ENCODE results near the gene DEPDC7.
"Not testable (repeated sequence)": the region's sequence is repeated elsewhere in the genome, so short reads cannot be mapped to it uniquely, and the experiment has no call there.

DEPDC7 gene

DNA sequence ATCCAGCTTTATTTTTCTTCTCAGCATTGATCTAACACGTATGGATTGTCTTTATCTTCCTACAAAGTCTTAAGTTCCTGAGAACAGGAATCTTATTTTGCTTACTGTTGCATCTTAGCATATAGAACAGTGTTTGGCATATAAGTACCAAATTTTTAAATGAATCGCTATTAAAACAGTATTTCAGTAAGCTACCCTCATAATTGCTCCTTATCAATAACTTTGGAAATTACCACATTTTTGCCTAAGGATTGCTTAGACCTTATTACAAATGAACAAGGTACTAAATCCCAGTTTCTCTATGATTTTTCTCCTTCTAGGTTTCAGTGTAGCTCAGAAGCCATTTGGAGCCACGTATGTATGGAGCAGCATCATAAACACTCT lies 9.7 kb downstream of the DEPDC7 start:
- no peaks in the 10 kb centered on the region for H3K9me3 ChIP-seq (ENCODE audit: control insufficient read depth, low read length)

DNA sequence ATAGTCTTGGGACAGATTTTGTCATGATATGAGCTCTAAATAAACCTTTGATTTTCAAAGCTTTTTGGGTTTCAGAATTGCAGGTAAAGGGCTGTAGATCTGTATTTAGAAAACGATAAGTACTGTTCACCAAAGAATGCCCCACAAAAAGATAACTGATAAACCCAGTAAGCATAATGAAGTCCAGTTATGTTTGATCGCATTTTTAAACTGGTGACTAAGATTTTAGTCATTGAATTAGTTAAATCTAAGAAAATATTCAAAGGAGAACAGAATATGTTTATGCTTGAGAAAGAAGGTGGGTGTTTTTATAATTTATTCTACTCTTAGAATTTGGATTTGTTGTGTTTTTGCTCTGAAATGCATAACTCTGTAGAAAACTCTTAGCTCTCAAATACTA lies 11.6 kb downstream of the DEPDC7 start:
- Histone ChIP-seq H3K4me3 (ENCODE audit: low read length) (no peak overlapping the region), H3K9me3 (ENCODE audit: control insufficient read depth, low read length) (no peaks in the 10 kb centered on the region), H3K27me3 (replicated peaks; ENCODE audit: control insufficient read depth, insufficient read depth, low read length) (no peaks in the 10 kb centered on the region), H3K9ac (ENCODE audit: low read length) (no peak overlapping the region), H3K36me3 (ENCODE audit: control insufficient read depth, insufficient read depth, low read length, severe bottlenecking) (no peaks in the 10 kb centered on the region), H3K4me1 (ENCODE audit: control insufficient read depth, insufficient read depth, low read length) (peaks cover 12% of the 10 kb centered on the region)
- DNase-seq (ENCODE audit: low read depth) = no peak

More for the DNA sequence above, 9.7 kb downstream of the DEPDC7 start:
- H3K4me1 ChIP-seq (ENCODE audit: control insufficient read depth, insufficient read depth, low read length) = peaks cover 12% of the 10 kb centered on the region
- H3K36me3 ChIP-seq (ENCODE audit: control insufficient read depth, insufficient read depth, low read length, severe bottlenecking) = no peaks in the 10 kb centered on the region
- no peak overlapping the region for H3K9ac ChIP-seq (ENCODE audit: low read length)
- no peak for DNase-seq (ENCODE audit: low read depth)
- no peak overlapping the region for H3K4me3 ChIP-seq (ENCODE audit: low read length)
- no peaks in the 10 kb centered on the region for H3K27me3 ChIP-seq (replicated peaks; ENCODE audit: control insufficient read depth, insufficient read depth, low read length)

DNA sequence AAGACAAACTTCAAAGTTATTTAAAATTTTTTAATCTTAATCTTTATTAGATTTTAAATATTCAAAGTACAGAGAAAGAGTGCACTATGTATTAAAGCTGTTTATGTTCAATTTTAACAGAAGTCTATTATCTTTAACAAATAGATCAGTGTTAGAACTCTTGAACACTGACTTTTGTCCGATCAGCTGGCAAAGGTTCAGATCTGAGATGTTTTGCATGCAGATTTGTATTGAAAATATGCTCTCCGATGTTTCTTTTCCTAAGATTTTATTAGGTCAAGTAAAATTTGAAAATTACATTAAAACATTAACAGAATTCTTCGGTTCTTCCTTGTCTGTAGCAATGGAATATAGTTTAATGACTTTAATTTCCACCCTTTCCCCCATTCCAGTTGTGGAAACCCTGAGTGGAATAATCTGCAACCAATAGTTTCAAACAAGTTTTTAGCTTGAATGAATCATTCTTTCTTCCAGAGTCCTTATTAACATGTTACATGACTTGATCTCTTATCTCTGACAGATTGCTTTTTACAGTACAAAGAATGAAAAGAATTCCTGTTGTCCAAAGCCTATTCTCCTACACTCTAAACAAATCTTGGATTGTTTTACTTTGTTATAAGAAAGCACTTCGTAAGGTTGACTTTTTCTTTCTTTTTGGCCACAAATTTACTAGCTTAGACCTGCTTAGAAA lies 12.3 kb downstream of the DEPDC7 start:
- H3K27me3 ChIP-seq (replicated peaks; ENCODE audit: control insufficient read depth, insufficient read depth, low read length) = no peaks in the 10 kb centered on the region
- H3K4me3 ChIP-seq (ENCODE audit: low read length) = peak overlapping the region; percentile 49
- DNase-seq (ENCODE audit: low read depth) = peak; percentile 51
- H3K9ac ChIP-seq (ENCODE audit: low read length) = no peak overlapping the region
- H3K4me1 ChIP-seq (ENCODE audit: control insufficient read depth, insufficient read depth, low read length) = peaks cover 12% of the 10 kb centered on the region
- H3K9me3 ChIP-seq (ENCODE audit: control insufficient read depth, low read length) = no peaks in the 10 kb centered on the region
- H3K36me3 ChIP-seq (ENCODE audit: control insufficient read depth, insufficient read depth, low read length, severe bottlenecking) = no peaks in the 10 kb centered on the region

DNA sequence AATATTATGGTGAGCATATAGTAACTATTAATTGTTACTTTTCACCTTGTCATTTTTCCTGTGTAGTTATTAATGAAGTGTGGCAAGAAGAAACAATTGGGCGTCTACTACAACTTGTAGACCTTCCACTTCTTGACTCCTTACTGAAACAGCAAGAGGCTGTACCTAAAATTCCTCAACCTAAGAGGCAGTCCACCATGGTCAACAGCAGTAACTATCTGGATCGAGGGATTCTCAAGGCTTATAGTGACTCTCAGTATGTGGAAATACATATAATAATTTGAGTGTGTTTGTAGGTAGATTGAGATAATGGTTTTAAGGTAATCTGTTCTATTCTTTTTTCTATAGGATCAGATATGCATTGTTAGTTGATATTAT lies 12.8 kb downstream of the DEPDC7 start:
- Histone ChIP-seq H3K4me3 (ENCODE audit: low read length) (peak overlapping the region; percentile 49), H3K9me3 (ENCODE audit: control insufficient read depth, low read length) (no peaks in the 10 kb centered on the region), H3K4me1 (ENCODE audit: control insufficient read depth, insufficient read depth, low read length) (peaks cover 12% of the 10 kb centered on the region), H3K9ac (ENCODE audit: low read length) (no peak overlapping the region), H3K27me3 (replicated peaks; ENCODE audit: control insufficient read depth, insufficient read depth, low read length) (no peaks in the 10 kb centered on the region), H3K36me3 (ENCODE audit: control insufficient read depth, insufficient read depth, low read length, severe bottlenecking) (no peaks in the 10 kb centered on the region)
- no peak for DNase-seq (ENCODE audit: low read depth)

DNA sequence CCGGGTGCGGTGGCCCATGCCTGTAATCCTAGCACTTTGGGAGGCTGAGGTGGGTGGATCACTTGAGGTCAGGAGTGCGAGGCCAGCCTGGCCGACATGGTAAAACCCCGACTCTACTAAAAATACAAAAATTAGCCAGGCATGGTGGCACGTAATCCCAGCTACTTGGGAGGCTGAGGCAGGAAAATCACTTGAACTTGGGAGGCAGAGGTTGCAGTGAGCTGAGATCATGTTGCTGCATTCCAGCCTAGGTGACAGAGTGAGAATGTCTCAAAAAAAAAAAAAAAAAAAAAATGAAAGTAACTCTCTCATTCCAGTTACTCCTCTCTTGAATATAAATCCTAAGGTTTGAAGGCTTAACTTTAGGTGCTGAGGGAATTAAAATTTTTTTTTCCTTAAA lies 13.5 kb downstream of the DEPDC7 start:
- H3K9ac ChIP-seq (ENCODE audit: low read length); DNase-seq (ENCODE audit: low read depth); H3K36me3 ChIP-seq (ENCODE audit: control insufficient read depth, insufficient read depth, low read length, severe bottlenecking); H3K4me3 ChIP-seq (ENCODE audit: low read length); H3K27me3 ChIP-seq (replicated peaks; ENCODE audit: control insufficient read depth, insufficient read depth, low read length); H3K9me3 ChIP-seq (ENCODE audit: control insufficient read depth, low read length): not testable (repeated sequence)
- peaks cover 12% of the 10 kb centered on the region for H3K4me1 ChIP-seq (ENCODE audit: control insufficient read depth, insufficient read depth, low read length)

DNA sequence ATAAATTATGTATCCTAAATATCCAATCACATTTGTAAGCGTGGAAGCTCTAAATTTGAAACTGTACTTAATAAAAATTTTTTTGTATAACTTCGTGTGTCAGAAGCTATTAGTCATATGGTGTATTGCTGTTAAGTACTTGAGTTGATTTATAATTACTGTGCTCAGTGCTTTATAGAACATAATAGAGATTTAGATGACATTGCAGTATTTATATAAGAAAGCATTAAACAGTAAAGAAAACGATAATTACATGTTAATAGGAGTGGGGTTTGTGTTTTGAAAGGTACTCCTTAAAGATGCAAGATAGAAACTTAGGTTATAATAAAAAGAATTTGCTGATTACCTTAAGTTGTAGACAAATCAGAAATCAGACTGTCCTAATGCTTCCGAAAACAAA lies 17.8 kb downstream of the DEPDC7 start:
- Histone ChIP-seq H3K4me3 (ENCODE audit: low read length) (no peak overlapping the region), H3K4me1 (ENCODE audit: control insufficient read depth, insufficient read depth, low read length) (no peaks in the 10 kb centered on the region), H3K36me3 (ENCODE audit: control insufficient read depth, insufficient read depth, low read length, severe bottlenecking) (no peaks in the 10 kb centered on the region), H3K27me3 (replicated peaks; ENCODE audit: control insufficient read depth, insufficient read depth, low read length) (no peaks in the 10 kb centered on the region), H3K9me3 (ENCODE audit: control insufficient read depth, low read length) (no peaks in the 10 kb centered on the region), H3K9ac (ENCODE audit: low read length) (no peak overlapping the region)
- no peak for DNase-seq (ENCODE audit: low read depth)

DNA sequence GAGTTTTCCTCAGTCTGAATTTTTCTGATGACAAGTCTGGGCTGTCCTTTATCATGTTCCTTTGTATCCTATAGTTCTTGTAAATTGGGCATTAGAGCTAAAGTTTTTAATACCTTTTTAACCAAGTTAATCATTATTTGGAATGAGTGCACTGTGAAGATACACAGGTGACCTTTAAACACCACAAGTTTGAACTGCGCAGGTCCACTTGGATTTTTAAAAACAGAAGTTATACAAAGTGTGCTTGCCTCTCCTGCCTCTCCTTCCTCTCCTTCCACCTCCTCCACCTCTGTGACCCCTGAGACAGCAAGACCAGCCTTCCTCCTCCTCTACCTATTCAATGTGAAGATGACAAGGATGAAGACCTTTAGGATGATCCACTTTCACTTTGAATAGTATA lies 19.3 kb downstream of the DEPDC7 start:
- H3K36me3 ChIP-seq (ENCODE audit: control insufficient read depth, insufficient read depth, low read length, severe bottlenecking) = no peaks in the 10 kb centered on the region
- DNase-seq (ENCODE audit: low read depth) = no peak
- no peak overlapping the region for H3K4me3 ChIP-seq (ENCODE audit: low read length)
- no peaks in the 10 kb centered on the region for H3K4me1 ChIP-seq (ENCODE audit: control insufficient read depth, insufficient read depth, low read length)
- no peaks in the 10 kb centered on the region for H3K9me3 ChIP-seq (ENCODE audit: control insufficient read depth, low read length)
- H3K27me3 ChIP-seq (replicated peaks; ENCODE audit: control insufficient read depth, insufficient read depth, low read length) = no peaks in the 10 kb centered on the region
- no peak overlapping the region for H3K9ac ChIP-seq (ENCODE audit: low read length)

DNA sequence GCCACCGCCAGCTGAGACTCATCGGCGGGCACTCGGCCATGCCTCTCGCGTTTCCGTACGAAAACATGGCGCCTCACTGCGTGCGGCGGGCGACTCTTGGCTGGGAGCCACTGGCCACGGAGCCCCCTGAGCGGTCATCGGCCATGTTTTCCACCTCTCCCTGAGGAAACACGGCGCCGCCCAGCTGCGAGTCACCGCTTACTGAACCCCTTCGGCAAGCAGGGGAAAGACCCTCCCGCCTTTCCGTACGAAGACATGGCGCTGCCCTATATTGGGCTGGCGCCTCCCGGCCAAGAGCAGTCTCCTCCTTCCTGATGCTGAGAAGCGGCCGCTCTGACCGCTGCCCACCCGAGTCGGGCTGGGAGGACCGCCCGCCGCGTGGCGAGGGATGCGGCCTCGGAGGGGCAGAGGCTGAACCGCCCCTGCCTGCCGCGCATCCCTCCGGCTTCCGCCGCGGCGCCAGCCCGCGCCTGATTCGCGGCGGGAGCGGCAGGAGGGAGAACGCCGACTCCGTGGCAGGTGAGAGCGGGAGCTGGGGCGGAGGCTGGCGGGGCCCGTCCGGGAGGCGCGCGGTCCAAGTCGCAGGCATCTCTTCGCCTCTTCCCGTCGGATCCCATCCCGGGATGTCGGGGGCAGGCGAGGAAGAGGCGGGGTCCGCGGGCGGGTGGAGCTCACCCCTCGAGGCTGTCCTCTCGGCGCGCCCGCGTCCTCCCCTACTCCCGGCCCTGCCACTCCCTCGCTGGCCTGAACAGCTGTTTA lies 23.8 kb downstream of the DEPDC7 start, which contains the start of gene TCP11L1:
TSS of gene TCP11L1 (plus strand) at position 299 of the 759 bp plus-strand sequence. CDS start 4,202 bp downstream, outside the sequence.
- Histone ChIP-seq H3K36me3 (ENCODE audit: control insufficient read depth, insufficient read depth, low read length, severe bottlenecking) (peaks cover 6% of the 10 kb centered on the region), H3K27me3 (replicated peaks; ENCODE audit: control insufficient read depth, insufficient read depth, low read length) (no peaks in the 10 kb centered on the region), H3K4me3 (ENCODE audit: low read length) (peak within 1 kb of the TSS; percentile 83), H3K4me1 (ENCODE audit: control insufficient read depth, insufficient read depth, low read length) (peaks cover 12% of the 10 kb centered on the region), H3K9me3 (ENCODE audit: control insufficient read depth, low read length) (no peaks in the 10 kb centered on the region), H3K9ac (ENCODE audit: low read length) (peak within 1 kb of the TSS; percentile 89)
- peak; percentile 89 for DNase-seq (ENCODE audit: low read depth)

DNA sequence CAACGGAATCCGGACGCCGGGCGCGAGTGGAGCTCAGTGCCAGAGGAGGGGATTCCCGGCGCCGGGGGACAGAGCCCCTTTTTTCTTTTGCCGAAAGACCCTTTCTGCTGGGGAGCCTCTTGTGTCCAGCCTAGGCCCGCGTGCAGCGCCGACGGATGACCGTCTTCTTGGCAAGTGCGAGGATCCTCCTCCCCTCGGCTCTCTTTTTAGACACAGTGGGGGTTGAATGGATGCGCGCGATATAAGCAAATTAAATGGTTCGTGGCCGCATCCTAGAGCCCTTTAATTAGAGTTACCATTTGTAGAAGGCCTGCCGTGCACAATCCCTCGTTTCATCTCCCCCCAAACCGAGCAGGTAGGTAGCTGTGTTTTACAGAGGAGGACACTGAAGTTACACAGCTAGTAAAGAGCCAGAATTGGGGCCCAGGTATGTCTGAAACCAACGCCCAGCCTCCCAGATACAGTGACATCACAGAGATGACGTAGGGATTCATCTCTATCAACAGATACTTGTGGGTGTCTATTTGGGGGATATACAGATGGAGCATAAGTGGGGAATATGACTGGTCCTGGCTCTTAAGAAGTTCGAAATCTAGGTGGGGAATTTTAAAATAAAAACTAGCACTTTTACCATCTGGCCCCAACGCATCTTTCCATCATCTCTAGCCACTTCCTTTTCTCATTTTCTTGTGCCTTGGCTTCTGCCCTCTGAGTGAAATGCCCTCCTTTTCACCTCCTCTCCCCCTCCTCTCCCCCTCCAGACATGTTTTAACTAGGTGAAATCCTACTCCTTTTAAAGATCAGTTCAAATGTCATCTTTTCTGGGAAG lies 24.6 kb downstream of the DEPDC7 start:
- Histone ChIP-seq H3K27me3 (replicated peaks; ENCODE audit: control insufficient read depth, insufficient read depth, low read length) (no peaks in the 10 kb centered on the region), H3K4me3 (ENCODE audit: low read length) (peak overlapping the region; percentile 83), H3K4me1 (ENCODE audit: control insufficient read depth, insufficient read depth, low read length) (peaks cover 12% of the 10 kb centered on the region), H3K36me3 (ENCODE audit: control insufficient read depth, insufficient read depth, low read length, severe bottlenecking) (peaks cover 14% of the 10 kb centered on the region), H3K9ac (ENCODE audit: low read length) (peak overlapping the region; percentile 89), H3K9me3 (ENCODE audit: control insufficient read depth, low read length) (peaks cover under 1% of the 10 kb centered on the region)
- DNase-seq (ENCODE audit: low read depth) = peak; percentile 45

DNA sequence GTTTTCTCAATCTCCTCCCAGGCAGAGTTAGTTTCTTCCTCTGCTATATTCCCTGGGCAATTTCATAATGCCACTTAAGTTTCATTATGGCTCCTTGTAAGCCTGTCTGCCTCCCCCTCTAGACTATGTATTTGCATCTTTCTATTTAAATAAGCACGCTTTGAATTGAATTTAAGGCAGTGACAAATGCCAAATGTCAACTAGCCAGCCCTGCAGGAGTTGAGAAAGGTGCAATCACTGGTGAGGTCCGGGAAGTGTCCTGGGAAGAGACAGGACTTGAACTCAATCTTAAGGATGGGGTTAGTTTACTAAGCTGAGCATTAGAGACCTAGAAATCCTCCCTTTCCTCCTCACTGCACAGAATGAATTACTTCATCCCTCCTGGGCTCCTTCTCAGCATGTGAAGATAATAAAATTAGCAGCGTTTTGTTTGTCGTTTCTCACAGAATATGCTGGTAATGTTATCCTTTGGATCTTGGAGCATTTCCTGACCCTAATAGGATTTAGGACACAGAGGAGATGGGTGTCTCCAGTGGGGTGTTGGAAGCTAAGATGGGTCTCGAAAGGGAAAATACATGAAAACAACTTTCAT lies 25.3 kb downstream of the DEPDC7 start:
- Histone ChIP-seq H3K9me3 (ENCODE audit: control insufficient read depth, low read length) (peaks cover 7% of the 10 kb centered on the region), H3K4me3 (ENCODE audit: low read length) (peak overlapping the region; percentile 83), H3K4me1 (ENCODE audit: control insufficient read depth, insufficient read depth, low read length) (peaks cover 15% of the 10 kb centered on the region), H3K27me3 (replicated peaks; ENCODE audit: control insufficient read depth, insufficient read depth, low read length) (no peaks in the 10 kb centered on the region), H3K36me3 (ENCODE audit: control insufficient read depth, insufficient read depth, low read length, severe bottlenecking) (peaks cover 14% of the 10 kb centered on the region), H3K9ac (ENCODE audit: low read length) (peak overlapping the region; percentile 89)
- no peak for DNase-seq (ENCODE audit: low read depth)

All from adipocyte (in vitro differentiated cells).